Measurements from ENCODE around the gene STN1. TPM values are rescaled to one million over a fixed set of nuclear protein-coding genes. Genes with fewer than 3 reads are reported as not detected.

The STN1 gene
- total RNA-seq, 1 experiment from 2014 or later: 28.9 TPM

DNA sequence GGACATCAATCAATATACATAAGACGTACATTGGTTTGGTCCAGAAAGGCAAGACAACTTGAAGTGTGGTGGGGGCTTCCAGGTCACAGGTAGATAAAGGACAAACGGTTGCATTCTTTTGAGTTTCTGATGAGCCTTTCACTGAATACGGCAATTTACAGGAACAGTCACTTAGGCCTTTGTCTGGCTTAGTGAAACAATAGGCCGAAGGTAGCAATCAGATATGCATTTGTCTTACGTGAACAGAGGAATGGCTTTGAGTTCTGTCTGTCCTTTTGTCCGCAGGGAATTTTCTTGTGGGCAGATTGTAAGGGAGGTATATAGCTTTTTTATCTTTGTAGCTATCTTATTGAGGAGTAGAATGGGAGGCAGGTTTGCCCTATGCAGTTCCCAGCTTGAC is 10.8 kb upstream of the STN1 start:
- in situ Hi-C loops (cut with HindIII; ENCODE audit: low pct_unique_long_range_greater_than_20kb, low sequenced_read_pairs): no loop called here
- Histone ChIP-seq H3K27ac (ENCODE audit: low read length) (no peak overlapping the region), H3K9me3 (ENCODE audit: control insufficient read depth, insufficient read depth, low read depth, low read length) (no peaks in the 10 kb centered on the region), H3K36me3 (ENCODE audit: control insufficient read depth, insufficient read depth, low read length) (no peaks in the 10 kb centered on the region), H3K4me3 (ENCODE audit: low read depth in 2 of 2, low read length in 2 of 2) (no peak overlapping the region), H3K4me1 (ENCODE audit: control insufficient read depth, insufficient read depth, low read length) (no peaks in the 10 kb centered on the region), H3K27me3 (ENCODE audit: control insufficient read depth, insufficient read depth, low read length) (no peaks in the 10 kb centered on the region)
- DNase-seq (ENCODE audit: low read depth, low spot score): no peak
- intact Hi-C loops (cut with micrococcal nuclease; ENCODE audit: unreplicated experiment): no loop called here
- TF ChIP-seq, protein P1, sequence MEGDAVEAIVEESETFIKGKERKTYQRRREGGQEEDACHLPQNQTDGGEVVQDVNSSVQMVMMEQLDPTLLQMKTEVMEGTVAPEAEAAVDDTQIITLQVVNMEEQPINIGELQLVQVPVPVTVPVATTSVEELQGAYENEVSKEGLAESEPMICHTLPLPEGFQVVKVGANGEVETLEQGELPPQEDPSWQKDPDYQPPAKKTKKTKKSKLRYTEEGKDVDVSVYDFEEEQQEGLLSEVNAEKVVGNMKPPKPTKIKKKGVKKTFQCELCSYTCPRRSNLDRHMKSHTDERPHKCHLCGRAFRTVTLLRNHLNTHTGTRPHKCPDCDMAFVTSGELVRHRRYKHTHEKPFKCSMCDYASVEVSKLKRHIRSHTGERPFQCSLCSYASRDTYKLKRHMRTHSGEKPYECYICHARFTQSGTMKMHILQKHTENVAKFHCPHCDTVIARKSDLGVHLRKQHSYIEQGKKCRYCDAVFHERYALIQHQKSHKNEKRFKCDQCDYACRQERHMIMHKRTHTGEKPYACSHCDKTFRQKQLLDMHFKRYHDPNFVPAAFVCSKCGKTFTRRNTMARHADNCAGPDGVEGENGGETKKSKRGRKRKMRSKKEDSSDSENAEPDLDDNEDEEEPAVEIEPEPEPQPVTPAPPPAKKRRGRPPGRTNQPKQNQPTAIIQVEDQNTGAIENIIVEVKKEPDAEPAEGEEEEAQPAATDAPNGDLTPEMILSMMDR (IDR thresholded peaks at IDR 0.05): no peak
- TF ChIP-seq, protein P2, sequence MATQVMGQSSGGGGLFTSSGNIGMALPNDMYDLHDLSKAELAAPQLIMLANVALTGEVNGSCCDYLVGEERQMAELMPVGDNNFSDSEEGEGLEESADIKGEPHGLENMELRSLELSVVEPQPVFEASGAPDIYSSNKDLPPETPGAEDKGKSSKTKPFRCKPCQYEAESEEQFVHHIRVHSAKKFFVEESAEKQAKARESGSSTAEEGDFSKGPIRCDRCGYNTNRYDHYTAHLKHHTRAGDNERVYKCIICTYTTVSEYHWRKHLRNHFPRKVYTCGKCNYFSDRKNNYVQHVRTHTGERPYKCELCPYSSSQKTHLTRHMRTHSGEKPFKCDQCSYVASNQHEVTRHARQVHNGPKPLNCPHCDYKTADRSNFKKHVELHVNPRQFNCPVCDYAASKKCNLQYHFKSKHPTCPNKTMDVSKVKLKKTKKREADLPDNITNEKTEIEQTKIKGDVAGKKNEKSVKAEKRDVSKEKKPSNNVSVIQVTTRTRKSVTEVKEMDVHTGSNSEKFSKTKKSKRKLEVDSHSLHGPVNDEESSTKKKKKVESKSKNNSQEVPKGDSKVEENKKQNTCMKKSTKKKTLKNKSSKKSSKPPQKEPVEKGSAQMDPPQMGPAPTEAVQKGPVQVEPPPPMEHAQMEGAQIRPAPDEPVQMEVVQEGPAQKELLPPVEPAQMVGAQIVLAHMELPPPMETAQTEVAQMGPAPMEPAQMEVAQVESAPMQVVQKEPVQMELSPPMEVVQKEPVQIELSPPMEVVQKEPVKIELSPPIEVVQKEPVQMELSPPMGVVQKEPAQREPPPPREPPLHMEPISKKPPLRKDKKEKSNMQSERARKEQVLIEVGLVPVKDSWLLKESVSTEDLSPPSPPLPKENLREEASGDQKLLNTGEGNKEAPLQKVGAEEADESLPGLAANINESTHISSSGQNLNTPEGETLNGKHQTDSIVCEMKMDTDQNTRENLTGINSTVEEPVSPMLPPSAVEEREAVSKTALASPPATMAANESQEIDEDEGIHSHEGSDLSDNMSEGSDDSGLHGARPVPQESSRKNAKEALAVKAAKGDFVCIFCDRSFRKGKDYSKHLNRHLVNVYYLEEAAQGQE (IDR thresholded peaks at IDR 0.05; ENCODE audit: insufficient read depth in 1 of 2, low read depth in 2 of 2, low read length in 1 of 2): no peak
- no peak for TF ChIP-seq SIN3A (IDR thresholded peaks at IDR 0.05; ENCODE audit: borderline replicate concordance, insufficient read depth, low read depth, low read length)
- TF ChIP-seq TCF7L2 (IDR thresholded peaks at IDR 0.05; ENCODE audit: low read depth, low read length): no peak
- TF ChIP-seq POLR2AphosphoS5 (IDR thresholded peaks at IDR 0.05; ENCODE audit: low read depth, low read length): no peak
- ATAC-seq: no peak
- no TSS peak for BruUV-seq (replicated peaks)
- POLR2A ChIA-PET: no interaction called here
- CTCF ChIA-PET: no interaction called here

DNA sequence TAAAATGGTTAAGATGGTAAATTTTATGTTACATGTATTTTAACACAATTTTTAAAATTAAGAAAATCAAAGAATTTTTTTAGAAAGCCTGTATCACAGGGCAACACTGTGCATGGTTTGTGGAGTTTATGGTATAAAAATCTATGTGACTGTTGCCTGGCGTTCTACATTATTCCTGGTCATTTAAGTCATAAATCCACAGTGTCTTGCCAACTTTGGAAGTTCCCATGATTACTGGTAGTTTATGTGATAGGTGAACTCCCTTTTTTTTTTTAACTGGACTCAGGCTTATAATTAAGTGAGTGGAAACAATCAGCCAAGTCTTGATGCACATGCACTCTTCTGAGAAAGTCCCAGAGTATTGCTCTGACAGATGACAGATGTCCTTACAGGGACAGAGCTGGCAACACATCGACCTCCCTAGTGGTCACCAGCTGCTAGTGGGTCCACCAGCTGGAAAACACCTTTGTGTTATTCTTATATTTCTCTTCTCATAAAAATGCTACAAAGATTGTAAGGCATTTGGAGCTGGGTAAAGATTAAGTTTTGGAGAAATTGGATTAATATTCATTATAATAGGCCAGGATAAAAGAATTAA is 8.8 kb upstream of the STN1 start:
- no peak for ATAC-seq
- Histone ChIP-seq H3K9me3 (ENCODE audit: control insufficient read depth, insufficient read depth, low read depth, low read length) (no peaks in the 10 kb centered on the region), H3K4me3 (ENCODE audit: low read depth in 2 of 2, low read length in 2 of 2) (no peak overlapping the region), H3K4me1 (ENCODE audit: control insufficient read depth, insufficient read depth, low read length) (no peaks in the 10 kb centered on the region), H3K27ac (ENCODE audit: low read length) (no peak overlapping the region), H3K27me3 (ENCODE audit: control insufficient read depth, insufficient read depth, low read length) (no peaks in the 10 kb centered on the region), H3K36me3 (ENCODE audit: control insufficient read depth, insufficient read depth, low read length) (no peaks in the 10 kb centered on the region)
- intact Hi-C loops (cut with micrococcal nuclease; ENCODE audit: unreplicated experiment): no loop called here
- ChIA-PET POLR2A (no interaction called here), CTCF (no interaction called here)
- BruUV-seq (replicated peaks): no TSS peak
- no peak for DNase-seq (ENCODE audit: low read depth, low spot score)
- in situ Hi-C loops (cut with HindIII; ENCODE audit: low pct_unique_long_range_greater_than_20kb, low sequenced_read_pairs): no loop called here
- TF ChIP-seq, protein P1 (IDR thresholded peaks at IDR 0.05): no peak; the same call in 1 of the 2 replicates
- TF ChIP-seq, protein P2 (IDR thresholded peaks at IDR 0.05; ENCODE audit: insufficient read depth in 1 of 2, low read depth in 2 of 2, low read length in 1 of 2): no peak
- TF ChIP-seq TCF7L2 (IDR thresholded peaks at IDR 0.05; ENCODE audit: low read depth, low read length) (no peak), SIN3A (IDR thresholded peaks at IDR 0.05; ENCODE audit: borderline replicate concordance, insufficient read depth, low read depth, low read length) (no peak), POLR2AphosphoS5 (IDR thresholded peaks at IDR 0.05; ENCODE audit: low read depth, low read length) (no peak)
